Left ventricle myocardium inferior (tissue), 1 donor: ENCODE measurements around the gene AHSA1. TPM values are rescaled to one million over a fixed set of nuclear protein-coding genes. Genes with fewer than 3 reads are reported as not detected.

Experiments
- DNase-seq: peaks from one replicate; pipeline ENCODE4 v3.0.0-alpha.2; 2020
- H3K27ac ChIP-seq: fragments of 200-600 bp; replicated peaks from 2 replicates; pipeline ENCODE4 v1.8.0; 2021
- H3K27me3 ChIP-seq: fragments of 200-600 bp; 2 replicates; pipeline ENCODE4 v1.8.0; 2021; ENCODE audit warnings: low read depth
- H3K36me3 ChIP-seq: fragments of 200-600 bp; 2 replicates; pipeline ENCODE4 v1.8.0; 2021
- H3K4me1 ChIP-seq: fragments of 200-600 bp; 2 replicates; pipeline ENCODE4 v1.8.0; 2021
- H3K4me3 ChIP-seq: fragments of 200-600 bp; 2 replicates; pipeline ENCODE4 v1.8.0; 2021; ENCODE audit warnings: mild to moderate bottlenecking, moderate library complexity
- H3K9me3 ChIP-seq: fragments of 200-600 bp; replicated peaks from 2 replicates; pipeline ENCODE4 v1.8.0; 2021
- CTCF ChIP-seq: fragments of 200-600 bp; IDR thresholded peaks from 2 replicates; pipeline ENCODE4 v1.8.0; 2021; ENCODE audit warnings: antibody characterized with exemption, mild to moderate bottlenecking, borderline replicate concordance
- intact Hi-C: fragments of 100-400 bp; cut with micrococcal nuclease; formaldehyde crosslinking; loops from one replicate; pipeline ENCODE4 v1.11.0; 2022
- total RNA-seq: library from RNA; stranded (reverse); fragmentation: NEBNext Ultra II Directional; extraction: Animal tissue kit (Norgen Biotek cat#: 25700); gene quantifications from one replicate; pipeline ENCODE4 v1.2.1, GENCODE V29; 2021
- donor health status: DM: no; HTN: yes; CAD: no; lungs with severe emphysema.

AHSA1 gene
- total RNA-seq, 1 donor from 2014 or later: 183 TPM

GRCh38 chr14:77423423-77423822 lies 34.5 kb upstream of the AHSA1 start, which contains the start of gene NOXRED1:
TSS of gene NOXRED1 (minus strand) at chr14:77423523. CDS start at chr14:77422889, 634 bp downstream.
- H3K4me3 ChIP-seq: no peak within 1 kb of the TSS
- H3K36me3 ChIP-seq: peaks cover 76% of the 10 kb centered on the region
- no peak within 1 kb of the TSS for H3K27ac ChIP-seq
- no peak for TF ChIP-seq CTCF
- peaks cover 28% of the 10 kb centered on the region for H3K9me3 ChIP-seq
- H3K27me3 ChIP-seq: no peaks in the 10 kb centered on the region
- H3K4me1 ChIP-seq: no peaks in the 10 kb centered on the region
- no peak for DNase-seq
- intact Hi-C loops: no loop called here

- no peak for DNase-seq
- intact Hi-C loops: no loop called here
- no peak overlapping the region for H3K27ac ChIP-seq
- H3K4me1 ChIP-seq: no peaks in the 10 kb centered on the region
- H3K27me3 ChIP-seq: no peaks in the 10 kb centered on the region
- H3K4me3 ChIP-seq: no peak overlapping the region
- TF ChIP-seq CTCF: no peak
- H3K9me3 ChIP-seq: peaks cover 14% of the 10 kb centered on the region
- peaks cover 91% of the 10 kb centered on the region for H3K36me3 ChIP-seq
These were observed 33.0 kb upstream of the AHSA1 start for GRCh38 chr14:77424862-77425261.

DNA sequence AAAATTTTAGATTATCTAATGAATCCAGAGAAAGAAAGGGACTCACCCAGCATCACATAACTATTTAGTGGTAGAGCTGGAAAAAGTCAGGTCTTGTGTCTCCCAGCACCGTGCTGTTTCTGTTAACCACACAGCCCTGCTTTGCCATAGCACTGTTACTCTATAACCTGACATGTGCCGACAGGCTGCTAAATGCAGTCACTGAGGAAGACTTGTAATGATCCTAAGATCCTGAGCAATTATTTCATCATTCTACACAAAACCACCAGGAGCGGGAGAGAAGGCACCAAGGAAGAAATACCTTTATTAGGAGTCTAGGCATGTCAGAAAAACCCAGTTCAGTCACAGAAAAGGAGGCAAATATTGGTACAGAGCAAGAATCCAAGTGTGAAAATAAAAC lies 31.5 kb upstream of the AHSA1 start:
- Histone ChIP-seq H3K27ac (no peak overlapping the region), H3K4me1 (no peaks in the 10 kb centered on the region), H3K9me3 (no peaks in the 10 kb centered on the region), H3K27me3 (no peaks in the 10 kb centered on the region), H3K4me3 (no peak overlapping the region), H3K36me3 (peaks cover 99% of the 10 kb centered on the region)
- no peak for DNase-seq
- TF ChIP-seq CTCF: no peak
- intact Hi-C loops: no loop called here

GRCh38 chr14:77436042-77436441 lies 21.9 kb upstream of the AHSA1 start:
- Histone ChIP-seq H3K9me3 (no peaks in the 10 kb centered on the region), H3K4me1 (no peaks in the 10 kb centered on the region), H3K4me3 (no peak overlapping the region), H3K27ac (no peak overlapping the region), H3K27me3 (no peaks in the 10 kb centered on the region), H3K36me3 (peaks cover 87% of the 10 kb centered on the region)
- no peak for DNase-seq
- intact Hi-C loops: no loop called here
- TF ChIP-seq CTCF: no peak

GRCh38 chr14:77438596-77438995 lies 19.3 kb upstream of the AHSA1 start:
- Histone ChIP-seq H3K4me1 (peaks cover 17% of the 10 kb centered on the region), H3K4me3 (no peak overlapping the region), H3K36me3 (peaks cover 87% of the 10 kb centered on the region), H3K27me3 (no peaks in the 10 kb centered on the region), H3K9me3 (no peaks in the 10 kb centered on the region), H3K27ac (no peak overlapping the region)
- DNase-seq: no peak
- TF ChIP-seq CTCF: no peak
- intact Hi-C loops: no loop called here

DNA sequence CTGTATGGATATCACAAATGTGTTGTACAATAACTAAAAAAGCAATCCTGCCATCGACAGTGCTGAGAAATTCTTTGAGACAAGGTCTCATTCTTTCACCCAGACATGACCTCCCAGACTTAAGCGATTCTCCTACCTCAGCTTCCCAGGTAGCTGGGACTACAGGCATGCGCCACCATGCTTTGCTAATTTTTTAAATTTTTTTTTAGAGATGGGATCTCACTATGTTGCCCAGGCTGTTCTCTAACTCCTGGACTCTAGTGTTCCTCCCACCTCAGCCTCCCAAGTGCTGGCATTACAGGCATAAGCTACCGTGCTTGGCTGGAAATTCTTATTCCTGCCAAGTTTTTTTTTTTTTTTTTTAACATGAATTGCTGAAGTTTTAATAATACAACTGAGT lies 18.0 kb upstream of the AHSA1 start:
- intact Hi-C loops: no loop called here
- no peak overlapping the region for H3K27ac ChIP-seq

More for the DNA sequence above, 18.0 kb upstream of the AHSA1 start:
- Histone ChIP-seq H3K27me3 (no peaks in the 10 kb centered on the region), H3K4me1 (peaks cover 17% of the 10 kb centered on the region), H3K9me3 (no peaks in the 10 kb centered on the region), H3K4me3 (no peak overlapping the region), H3K36me3 (peaks cover 83% of the 10 kb centered on the region)
- DNase-seq: no peak
- TF ChIP-seq CTCF: no peak
